ENCODE measurements around the gene ZNF473. TPM values are rescaled to one million over a fixed set of nuclear protein-coding genes. Genes with fewer than 3 reads are reported as not detected.
"Not testable (repeated sequence)": the region's sequence is repeated elsewhere in the genome, so short reads cannot be mapped to it uniquely, and the experiment has no call there.

ZNF473 gene
- total RNA-seq, 2 experiments from 2014 or later = 11.8 to 12.7 TPM

GRCh38 chr19:50075076-50075475, 49.3 kb downstream of the ZNF473 start:
- H3K36me3 Mint-ChIP-seq; ATAC-seq (ENCODE audit: low read depth); H3K9me3 Mint-ChIP-seq; DNase-seq; H3K4me3 Mint-ChIP-seq; H3K4me1 Mint-ChIP-seq; H3K27me3 Mint-ChIP-seq; POLR2A ChIA-PET; H3K27ac Mint-ChIP-seq: not testable (repeated sequence)

GRCh38 chr19:50075644-50076372, 50.0 kb downstream of the ZNF473 start:
- H3K27me3 Mint-ChIP-seq; POLR2A ChIA-PET; H3K27ac Mint-ChIP-seq; H3K9me3 Mint-ChIP-seq; H3K36me3 Mint-ChIP-seq; DNase-seq; H3K4me1 Mint-ChIP-seq; H3K4me3 Mint-ChIP-seq; ATAC-seq (ENCODE audit: low read depth): not testable (repeated sequence)

GRCh38 chr19:50076581-50077355, 51.0 kb downstream of the ZNF473 start:
- H3K4me3 Mint-ChIP-seq; H3K27me3 Mint-ChIP-seq; DNase-seq; H3K27ac Mint-ChIP-seq; H3K4me1 Mint-ChIP-seq; H3K9me3 Mint-ChIP-seq; H3K36me3 Mint-ChIP-seq; ATAC-seq (ENCODE audit: low read depth); POLR2A ChIA-PET: not testable (repeated sequence)

- H3K4me3 Mint-ChIP-seq, POLR2A ChIA-PET: not testable (repeated sequence)
These were observed 53.2 kb downstream of the ZNF473 start for GRCh38 chr19:50079014-50079413.

GRCh38 chr19:50084440-50084839, 58.6 kb downstream of the ZNF473 start:
- H3K27ac Mint-ChIP-seq; H3K4me3 Mint-ChIP-seq; H3K9me3 Mint-ChIP-seq; H3K4me1 Mint-ChIP-seq; H3K27me3 Mint-ChIP-seq; ATAC-seq (ENCODE audit: low read depth); DNase-seq; POLR2A ChIA-PET; H3K36me3 Mint-ChIP-seq: not testable (repeated sequence)

More at GRCh38 chr19:50079014-50079413, 53.2 kb downstream of the ZNF473 start:
- not testable (repeated sequence) for ATAC-seq (ENCODE audit: low read depth); H3K4me1 Mint-ChIP-seq; DNase-seq; H3K36me3 Mint-ChIP-seq; H3K27ac Mint-ChIP-seq; H3K27me3 Mint-ChIP-seq; H3K9me3 Mint-ChIP-seq

DNA sequence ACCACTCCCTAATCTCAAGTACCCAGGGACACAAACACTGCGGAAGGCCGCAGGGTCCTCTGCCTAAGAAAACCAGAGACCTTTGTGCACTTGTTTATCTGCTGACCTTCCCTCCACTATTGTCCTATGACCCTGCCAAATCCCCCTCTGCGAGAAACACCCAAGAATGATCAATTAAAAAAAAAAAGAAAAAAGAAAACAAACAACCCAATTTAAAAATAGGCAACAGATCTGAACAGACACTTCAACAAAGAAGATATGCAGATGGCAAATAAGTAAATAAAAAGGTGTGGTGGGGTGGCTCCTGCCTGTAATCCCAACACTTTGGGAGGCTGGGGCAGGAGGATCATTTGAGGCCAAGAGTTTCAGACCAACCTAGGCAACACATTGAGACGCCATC, 61.3 kb downstream of the ZNF473 start:
- H3K27me3 Mint-ChIP-seq; H3K4me3 Mint-ChIP-seq; H3K27ac Mint-ChIP-seq; ATAC-seq (ENCODE audit: low read depth); POLR2A ChIA-PET; H3K9me3 Mint-ChIP-seq; DNase-seq; H3K36me3 Mint-ChIP-seq; H3K4me1 Mint-ChIP-seq: not testable (repeated sequence)

- H3K27me3 Mint-ChIP-seq; H3K4me3 Mint-ChIP-seq; H3K27ac Mint-ChIP-seq; H3K36me3 Mint-ChIP-seq; POLR2A ChIA-PET; H3K4me1 Mint-ChIP-seq; ATAC-seq (ENCODE audit: low read depth); H3K9me3 Mint-ChIP-seq: not testable (repeated sequence)
- peak; percentile 47 for DNase-seq
These were observed 64.9 kb downstream of the ZNF473 start for GRCh38 chr19:50090706-50091105.

DNA sequence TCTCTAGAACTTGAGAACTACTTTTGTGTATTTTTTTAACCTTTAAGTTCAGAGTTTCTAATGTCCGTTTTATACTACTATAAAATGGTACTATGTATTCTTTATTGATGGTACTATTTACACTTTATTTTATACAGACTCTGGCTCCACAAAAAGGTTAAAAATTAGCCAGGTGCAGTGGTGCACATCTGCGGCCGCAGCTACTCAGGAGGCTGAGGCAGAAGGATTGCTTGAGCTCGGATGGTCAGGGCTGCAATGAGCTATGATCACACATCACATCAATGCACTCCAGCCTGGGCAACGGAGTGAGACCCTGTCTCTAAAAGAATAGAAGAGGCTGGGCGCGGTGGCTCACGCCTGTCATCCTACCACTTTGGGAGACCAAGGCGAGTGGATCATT, 66.0 kb downstream of the ZNF473 start:
- ATAC-seq (ENCODE audit: low read depth); H3K4me3 Mint-ChIP-seq; H3K27me3 Mint-ChIP-seq; H3K36me3 Mint-ChIP-seq; H3K4me1 Mint-ChIP-seq; H3K27ac Mint-ChIP-seq; POLR2A ChIA-PET; DNase-seq; H3K9me3 Mint-ChIP-seq: not testable (repeated sequence)

- H3K4me3 Mint-ChIP-seq; DNase-seq; H3K27me3 Mint-ChIP-seq; H3K9me3 Mint-ChIP-seq; H3K36me3 Mint-ChIP-seq; POLR2A ChIA-PET; H3K4me1 Mint-ChIP-seq; ATAC-seq (ENCODE audit: low read depth); H3K27ac Mint-ChIP-seq: not testable (repeated sequence)
These were observed 66.8 kb downstream of the ZNF473 start for GRCh38 chr19:50092597-50092996.

- ATAC-seq (ENCODE audit: low read depth); H3K27ac Mint-ChIP-seq; H3K9me3 Mint-ChIP-seq; H3K36me3 Mint-ChIP-seq; H3K4me1 Mint-ChIP-seq; H3K4me3 Mint-ChIP-seq; POLR2A ChIA-PET; H3K27me3 Mint-ChIP-seq; DNase-seq: not testable (repeated sequence)
These were observed 72.1 kb downstream of the ZNF473 start for GRCh38 chr19:50097884-50098283.

DNA sequence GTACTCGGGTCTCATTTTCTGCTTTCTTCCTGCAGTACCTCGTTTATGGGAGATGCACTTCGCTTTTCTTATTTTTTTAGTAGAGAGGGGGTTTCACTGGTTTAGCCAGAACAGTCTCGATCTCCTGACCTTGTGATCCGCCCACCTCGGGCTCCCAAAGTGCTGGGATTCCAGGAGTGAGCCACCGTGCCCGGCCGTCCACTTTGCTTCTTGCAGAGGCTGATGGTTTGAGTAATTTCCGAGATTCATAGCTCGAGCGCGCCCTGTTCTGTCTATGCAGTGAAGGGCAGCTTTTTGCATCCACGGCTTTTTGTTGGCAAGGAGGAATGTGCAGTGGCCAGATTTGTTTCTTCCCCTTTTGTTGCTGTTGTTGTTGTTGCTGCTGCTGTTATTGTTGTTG, 73.1 kb downstream of the ZNF473 start:
- DNase-seq; H3K4me1 Mint-ChIP-seq; H3K27me3 Mint-ChIP-seq; ATAC-seq (ENCODE audit: low read depth); POLR2A ChIA-PET; H3K9me3 Mint-ChIP-seq; H3K27ac Mint-ChIP-seq; H3K36me3 Mint-ChIP-seq; H3K4me3 Mint-ChIP-seq: not testable (repeated sequence)

- H3K27me3 Mint-ChIP-seq; H3K36me3 Mint-ChIP-seq; H3K9me3 Mint-ChIP-seq; DNase-seq; H3K4me3 Mint-ChIP-seq; H3K27ac Mint-ChIP-seq; H3K4me1 Mint-ChIP-seq; POLR2A ChIA-PET; ATAC-seq (ENCODE audit: low read depth): not testable (repeated sequence)
These were observed 73.9 kb downstream of the ZNF473 start for GRCh38 chr19:50099696-50100095.

DNA sequence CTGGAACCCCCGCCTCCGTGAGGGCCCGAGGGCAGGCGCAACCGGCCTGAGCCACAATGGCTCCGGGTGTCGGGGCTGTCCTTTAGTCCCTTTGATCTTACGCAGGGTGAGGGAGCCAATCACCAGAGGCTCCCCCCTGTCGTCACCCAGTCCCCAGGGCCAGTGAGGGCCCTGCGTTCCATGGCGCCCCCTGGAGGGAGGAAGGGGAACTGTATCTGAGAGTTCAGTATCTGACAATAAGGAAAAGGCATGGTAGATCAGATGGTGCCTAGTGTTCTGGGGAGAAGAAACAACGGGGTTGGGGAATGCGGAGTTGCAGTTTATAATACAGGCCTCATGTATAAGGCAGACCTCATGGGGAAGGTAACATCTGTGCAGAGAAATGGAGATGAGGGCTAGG, 75.1 kb downstream of the ZNF473 start:
- DNase-seq; H3K27ac Mint-ChIP-seq; H3K27me3 Mint-ChIP-seq; H3K4me3 Mint-ChIP-seq; H3K4me1 Mint-ChIP-seq; POLR2A ChIA-PET; H3K36me3 Mint-ChIP-seq; H3K9me3 Mint-ChIP-seq; ATAC-seq (ENCODE audit: low read depth): not testable (repeated sequence)
